Mesodermal cell (in vitro differentiated cells): ENCODE measurements around the gene EP400.
"Not testable (repeated sequence)": the region's sequence is repeated elsewhere in the genome, so short reads cannot be mapped to it uniquely, and the experiment has no call there.

Experiments
- H3K27ac ChIP-seq: 2 replicates; pipeline ENCODE4 v1.7.0; 2013; ENCODE audit warnings: mild to moderate bottlenecking, low read depth, low read length, moderate library complexity; ENCODE audit not compliant: severe bottlenecking
- H3K36me3 ChIP-seq: 2 replicates; pipeline ENCODE4 v1.7.1; 2013; ENCODE audit warnings: mild to moderate bottlenecking, low read length, moderate library complexity; ENCODE audit not compliant: control insufficient read depth, insufficient read depth
- H3K4me1 ChIP-seq: one replicate; pipeline ENCODE4 v1.7.1; 2013; ENCODE audit warnings: mild to moderate bottlenecking, low read length; ENCODE audit not compliant: insufficient read depth, control insufficient read depth, poor library complexity, severe bottlenecking
- H3K4me3 ChIP-seq: 2 replicates; pipeline ENCODE4 v1.7.0; 2013; ENCODE audit warnings: low read length, control low read depth, mild to moderate bottlenecking; ENCODE audit not compliant: insufficient read depth, poor library complexity, severe bottlenecking; ENCODE audit errors: extremely low read depth
- H3K9me3 ChIP-seq: 2 replicates; pipeline ENCODE4 v1.7.1; 2013; ENCODE audit warnings: mild to moderate bottlenecking, low read length, moderate library complexity; ENCODE audit not compliant: control insufficient read depth
- WGBS, 2 experiments: methylation state at CpG; one replicate each; pipeline ENCODE4 v1.1.5; 2013; ENCODE audit warnings: missing lambda C conversion rate in 2 of 2; ENCODE audit not compliant: insufficient coverage in 2 of 2; 5-methylcytosine and 5-hydroxymethylcytosine counted together

The EP400 gene

DNA sequence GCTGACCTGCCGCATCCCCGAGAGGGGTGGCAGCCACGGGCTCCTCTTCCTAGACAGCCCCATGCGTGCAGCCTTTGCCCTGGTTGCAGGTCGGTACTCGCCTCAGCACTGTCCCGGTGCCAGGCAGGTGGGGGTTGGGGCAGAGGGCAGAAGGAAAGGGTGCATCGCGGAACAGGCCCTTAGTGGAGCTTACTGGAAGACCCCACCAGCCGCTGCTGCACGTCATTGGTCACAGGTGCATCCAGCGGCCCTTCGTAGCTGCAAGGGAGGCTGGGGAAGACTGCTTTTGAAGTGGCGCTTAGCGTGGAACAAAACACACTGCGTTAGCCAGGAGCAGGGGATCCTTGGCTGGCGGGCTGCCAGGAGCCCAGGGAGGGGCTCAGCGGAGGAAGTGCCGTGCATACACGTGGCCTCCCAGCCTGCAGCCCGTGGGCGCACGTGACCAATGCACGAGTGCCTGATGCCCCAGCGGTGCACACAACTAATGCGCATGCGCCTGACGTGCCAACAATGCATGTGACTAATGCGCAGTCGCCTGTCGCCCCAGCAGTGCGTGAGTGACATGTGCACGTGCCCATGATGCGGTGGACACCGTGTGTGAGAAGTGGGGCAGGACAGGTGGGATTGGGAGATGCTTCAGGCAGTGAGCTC lies 5.0 kb upstream of the EP400 start:
- Histone ChIP-seq H3K9me3 (no peaks in the 10 kb centered on the region), H3K4me1 (no peaks in the 10 kb centered on the region), H3K36me3 (peaks cover 46% of the 10 kb centered on the region), H3K27ac (no peak overlapping the region), H3K4me3 (no peak overlapping the region)
- WGBS, 2 experiments, result 97 to 98% methylated on average over 31 to 33 of the region's 35 CpGs

GRCh38 chr12:131946757-131947156 lies 3.0 kb upstream of the EP400 start:
- 91 to 96% methylated on average over 3 to 4 of the region's 6 CpGs for WGBS, 2 experiments
- Histone ChIP-seq H3K4me1 (peaks cover 5% of the 10 kb centered on the region), H3K36me3 (peaks cover 28% of the 10 kb centered on the region), H3K9me3 (no peaks in the 10 kb centered on the region), H3K27ac (no peak overlapping the region), H3K4me3 (no peak overlapping the region)

- H3K4me3 ChIP-seq, result no peak overlapping the region
- 60 to 71% methylated on average over 7 of the region's 8 CpGs for WGBS, 2 experiments
- peaks cover 22% of the 10 kb centered on the region for H3K36me3 ChIP-seq
- peaks cover 5% of the 10 kb centered on the region for H3K4me1 ChIP-seq
- H3K9me3 ChIP-seq, result no peaks in the 10 kb centered on the region
- H3K27ac ChIP-seq, result no peak overlapping the region
Measured at GRCh38 chr12:131947482-131948027, 2.2 kb upstream of the EP400 start.

- Histone ChIP-seq H3K4me1 (peaks cover 5% of the 10 kb centered on the region), H3K36me3 (peaks cover 15% of the 10 kb centered on the region), H3K27ac (no peak overlapping the region), H3K9me3 (no peaks in the 10 kb centered on the region), H3K4me3 (no peak overlapping the region)
- 80 to 100% methylated on average over 1 of the region's 1 CpG for WGBS, 2 experiments
Measured at GRCh38 chr12:131948166-131948712, 1.5 kb upstream of the EP400 start.

- Histone ChIP-seq H3K4me3 (peak overlapping the region; percentile 89), H3K27ac (peak overlapping the region; percentile 57)
- H3K36me3 ChIP-seq, H3K4me1 ChIP-seq, H3K9me3 ChIP-seq: not testable (repeated sequence)
- 91 to 93% methylated on average over 19 to 22 of the region's 23 CpGs for WGBS, 2 experiments
Measured at GRCh38 chr12:131948713-131949430, 870 bp upstream of the EP400 start.

GRCh38 chr12:131950182-131950913 lies 606 bp downstream of the EP400 start:
- Histone ChIP-seq H3K4me3 (peak overlapping the region; percentile 89), H3K36me3 (no peaks in the 10 kb centered on the region), H3K9me3 (no peaks in the 10 kb centered on the region), H3K27ac (peak overlapping the region; percentile 62), H3K4me1 (peaks cover 5% of the 10 kb centered on the region)
- 2 to 3% methylated on average over 57 to 69 of the region's 79 CpGs for WGBS, 2 experiments

DNA sequence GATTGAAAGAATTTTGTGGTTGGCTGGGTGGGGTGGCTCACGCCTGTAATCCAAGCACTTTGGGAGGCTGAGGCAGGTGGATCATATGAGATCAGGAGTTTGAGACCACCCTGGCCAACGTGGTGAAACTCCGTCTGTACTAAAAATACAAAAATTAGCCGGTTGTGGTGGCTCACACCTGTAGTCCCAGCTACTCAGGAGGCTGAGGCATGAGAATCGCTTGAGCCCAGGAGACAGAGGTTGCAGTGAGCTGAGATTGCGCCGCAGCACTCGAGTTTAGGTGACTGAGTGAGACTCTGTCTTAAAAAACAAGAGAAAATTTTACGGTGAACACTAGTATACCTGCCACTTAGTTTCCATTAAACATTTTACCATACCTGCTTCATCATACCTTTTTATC lies 4.1 kb downstream of the EP400 start:
- not testable (repeated sequence) for H3K4me1 ChIP-seq, H3K36me3 ChIP-seq
- 97% methylated on average over 5 to 8 of the region's 9 CpGs for WGBS, 2 experiments

DNA sequence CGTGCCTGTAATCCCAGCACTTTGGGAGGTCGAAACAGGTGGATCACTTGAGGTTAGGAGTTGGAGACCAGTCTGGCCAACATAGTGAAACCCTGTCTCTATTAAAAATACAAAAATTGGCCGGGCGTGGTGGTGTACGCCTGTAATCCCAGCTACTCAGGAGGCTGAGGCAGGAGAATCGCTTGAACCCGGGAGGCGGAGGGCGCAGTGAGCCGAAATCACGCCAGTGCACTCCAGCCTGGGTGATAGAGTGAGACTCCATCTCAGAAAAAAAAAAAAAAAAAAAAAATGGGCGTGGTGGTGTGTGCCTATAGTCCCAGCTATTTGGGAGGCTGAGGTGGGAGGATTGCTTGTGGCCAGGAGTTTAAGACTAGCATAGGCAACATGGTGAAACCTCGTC lies 4.7 kb downstream of the EP400 start:
- not testable (repeated sequence) for H3K9me3 ChIP-seq, H3K36me3 ChIP-seq, H3K4me3 ChIP-seq, H3K4me1 ChIP-seq, H3K27ac ChIP-seq
- 81 to 93% methylated on average over 5 to 11 of the region's 13 CpGs for WGBS, 2 experiments

More for the DNA sequence above, 4.1 kb downstream of the EP400 start:
- not testable (repeated sequence) for H3K27ac ChIP-seq, H3K9me3 ChIP-seq, H3K4me3 ChIP-seq

DNA sequence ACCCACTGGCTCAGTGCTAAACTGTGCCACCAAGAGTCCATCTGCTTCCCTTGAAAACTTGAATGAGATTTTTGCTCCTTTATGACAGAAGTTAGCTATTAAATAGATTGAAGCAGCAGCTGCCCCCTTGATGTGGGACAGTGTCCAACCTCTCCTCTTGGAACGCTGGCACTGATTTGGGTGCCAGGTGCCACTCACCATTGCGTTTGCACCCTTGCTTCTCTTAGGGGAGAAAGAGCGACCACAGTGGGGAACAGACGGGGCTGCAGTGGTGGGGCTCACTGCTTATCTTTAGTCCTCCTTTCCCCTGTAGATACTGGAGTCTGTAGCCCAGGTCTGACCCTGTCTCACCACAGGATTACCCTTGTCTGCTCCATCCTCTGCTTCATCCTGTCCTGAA lies 9.4 kb downstream of the EP400 start:
- 93 to 97% methylated on average over 3 to 4 of the region's 4 CpGs for WGBS, 2 experiments
- H3K9me3 ChIP-seq, result no peaks in the 10 kb centered on the region

DNA sequence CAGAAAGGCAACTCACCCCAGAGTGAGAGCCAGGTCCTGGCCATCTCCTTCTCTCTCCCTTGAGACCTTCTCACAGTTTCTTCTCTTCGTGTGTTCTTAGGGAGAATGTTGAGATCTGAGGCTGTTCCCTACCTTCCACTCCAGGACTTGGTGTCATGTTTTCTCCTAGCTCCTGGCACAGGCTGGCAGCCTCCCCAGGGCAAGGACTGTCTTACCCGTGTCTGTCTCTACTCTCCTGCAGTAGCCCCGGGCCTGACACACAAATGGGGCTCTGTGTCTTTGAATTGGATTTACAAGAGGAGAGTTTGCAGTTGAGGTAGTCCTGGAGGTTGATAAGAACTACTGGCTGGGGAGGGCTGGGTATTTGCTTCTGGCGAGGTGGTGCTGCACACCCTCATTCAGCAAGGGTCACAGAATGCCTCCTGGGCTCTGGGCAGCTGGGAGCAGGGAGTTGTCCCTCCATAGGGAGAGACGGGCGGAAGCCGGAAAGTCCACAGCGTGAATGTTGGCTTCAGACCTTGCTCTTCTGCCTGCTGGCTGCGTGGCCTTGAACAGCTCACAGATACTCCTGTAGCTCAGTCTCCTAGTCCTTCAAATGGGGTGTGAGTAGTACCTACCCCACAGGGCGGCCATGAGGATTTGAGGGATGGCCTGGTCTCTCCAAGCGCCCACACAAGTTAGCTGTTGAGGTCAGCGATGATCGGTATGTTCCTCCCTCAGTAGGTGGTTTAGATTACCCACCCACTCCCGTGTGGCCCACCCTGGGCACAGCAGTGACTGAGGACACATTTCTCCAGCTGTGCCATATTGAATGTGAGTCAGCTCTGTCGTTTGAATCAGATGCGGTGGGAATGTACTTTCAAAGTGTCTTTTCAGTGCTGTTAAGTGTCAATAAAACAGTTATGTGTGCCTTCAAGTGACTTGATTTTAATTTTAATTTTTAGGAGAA lies 10.2 kb downstream of the EP400 start:
- no peaks in the 10 kb centered on the region for H3K4me1 ChIP-seq
- no peak overlapping the region for H3K27ac ChIP-seq
- H3K36me3 ChIP-seq, result peaks cover 31% of the 10 kb centered on the region
- no peak overlapping the region for H3K4me3 ChIP-seq
- no peaks in the 10 kb centered on the region for H3K9me3 ChIP-seq
- WGBS, 2 experiments, result 90 to 94% methylated on average over 12 to 13 of the region's 16 CpGs

More for the DNA sequence above, 9.4 kb downstream of the EP400 start:
- Histone ChIP-seq H3K27ac (no peak overlapping the region), H3K4me1 (no peaks in the 10 kb centered on the region), H3K4me3 (no peak overlapping the region), H3K36me3 (peaks cover 27% of the 10 kb centered on the region)
